ENCODE results near the gene CFAP45. TPM values are rescaled to one million over a fixed set of nuclear protein-coding genes. Genes with fewer than 3 reads are reported as not detected.

CFAP45 gene
- total and polyA plus RNA-seq, 2 donors from 2014 or later = 1.0 to 14.2 TPM

DNA sequence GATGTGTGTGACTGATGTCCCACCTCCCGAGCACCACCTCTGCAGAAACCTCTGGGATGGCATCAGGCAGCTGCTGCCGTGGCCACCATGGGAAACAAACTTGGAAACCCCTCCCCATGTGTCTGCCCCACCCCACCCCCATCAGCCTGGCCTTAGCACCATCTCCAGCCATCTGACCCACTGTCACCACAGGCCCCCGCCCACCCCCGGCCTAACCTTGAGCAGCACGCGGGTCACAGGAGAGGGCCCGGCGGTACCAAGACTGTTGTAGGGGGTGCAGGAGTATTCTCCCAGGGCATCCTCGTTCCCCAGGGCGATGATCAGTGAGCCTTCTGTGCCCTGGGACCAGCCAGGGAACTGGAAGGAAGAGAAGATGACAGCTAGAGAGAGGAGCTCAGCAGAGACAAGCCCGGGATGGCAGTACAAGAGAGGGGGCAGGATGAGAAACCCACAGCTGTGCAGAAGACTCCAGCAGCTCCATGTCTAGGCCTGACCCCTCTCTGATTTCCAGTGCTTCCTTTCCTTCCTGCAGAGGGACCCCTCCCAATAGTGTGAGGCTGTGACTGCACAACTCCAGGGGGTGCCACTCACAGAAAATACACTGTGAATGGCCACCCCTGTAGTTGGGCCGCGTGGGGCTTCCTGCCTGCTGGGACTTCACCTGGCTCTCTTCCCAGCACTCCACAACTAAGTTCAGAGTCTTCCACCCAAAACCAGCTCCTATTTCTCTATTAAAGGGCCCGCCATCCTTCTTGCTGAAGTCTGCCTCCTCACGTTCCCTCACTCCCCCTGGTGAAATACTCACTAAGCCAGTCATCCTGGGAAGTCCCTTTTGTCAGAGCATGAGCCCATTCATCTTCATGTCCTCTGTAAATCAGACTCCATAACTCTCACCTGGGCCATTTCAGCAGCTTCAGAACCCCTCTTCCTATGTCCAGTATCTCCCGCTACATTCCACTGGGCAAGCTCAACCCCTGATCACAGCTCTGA is 32.6 kb upstream of the CFAP45 start:
- Histone ChIP-seq H3K4me3 (ENCODE audit: low read length in 3 of 3) (no peak overlapping the region), H3K4me1 (ENCODE audit: control insufficient read depth in 2 of 3, insufficient read depth in 2 of 3, low read depth in 1 of 3, low read length in 3 of 3) (peaks cover 0 to 4% (median 0%) of the 10 kb centered on the region in 3 donors), H3K27me3 (ENCODE audit: control insufficient read depth, insufficient read depth, low read length) (no peaks in the 10 kb centered on the region), H3K27ac (ENCODE audit: low read depth in 2 of 2, low read length in 2 of 2) (no peak overlapping the region), H3K9me3 (ENCODE audit: control insufficient read depth in 2 of 3, insufficient read depth in 1 of 3, low read length in 3 of 3) (no peaks in the 10 kb centered on the region), H3K36me3 (ENCODE audit: control insufficient read depth in 2 of 3, insufficient read depth in 3 of 3, low read length in 3 of 3) (no peaks in the 10 kb centered on the region), H3K9ac (ENCODE audit: low read length in 3 of 3) (no peak overlapping the region)
- TF ChIP-seq, protein P1, sequence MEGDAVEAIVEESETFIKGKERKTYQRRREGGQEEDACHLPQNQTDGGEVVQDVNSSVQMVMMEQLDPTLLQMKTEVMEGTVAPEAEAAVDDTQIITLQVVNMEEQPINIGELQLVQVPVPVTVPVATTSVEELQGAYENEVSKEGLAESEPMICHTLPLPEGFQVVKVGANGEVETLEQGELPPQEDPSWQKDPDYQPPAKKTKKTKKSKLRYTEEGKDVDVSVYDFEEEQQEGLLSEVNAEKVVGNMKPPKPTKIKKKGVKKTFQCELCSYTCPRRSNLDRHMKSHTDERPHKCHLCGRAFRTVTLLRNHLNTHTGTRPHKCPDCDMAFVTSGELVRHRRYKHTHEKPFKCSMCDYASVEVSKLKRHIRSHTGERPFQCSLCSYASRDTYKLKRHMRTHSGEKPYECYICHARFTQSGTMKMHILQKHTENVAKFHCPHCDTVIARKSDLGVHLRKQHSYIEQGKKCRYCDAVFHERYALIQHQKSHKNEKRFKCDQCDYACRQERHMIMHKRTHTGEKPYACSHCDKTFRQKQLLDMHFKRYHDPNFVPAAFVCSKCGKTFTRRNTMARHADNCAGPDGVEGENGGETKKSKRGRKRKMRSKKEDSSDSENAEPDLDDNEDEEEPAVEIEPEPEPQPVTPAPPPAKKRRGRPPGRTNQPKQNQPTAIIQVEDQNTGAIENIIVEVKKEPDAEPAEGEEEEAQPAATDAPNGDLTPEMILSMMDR (IDR thresholded peaks at IDR 0.05; ENCODE audit: borderline replicate concordance, extremely low read depth, insufficient read depth) = no peak
- intact Hi-C loops (cut with DNase I) = no loop called here
- DNase-seq (peak in 3 of 5 donors; percentile 22 to 61 (median 35)), FAIRE-seq (no peak)

DNA sequence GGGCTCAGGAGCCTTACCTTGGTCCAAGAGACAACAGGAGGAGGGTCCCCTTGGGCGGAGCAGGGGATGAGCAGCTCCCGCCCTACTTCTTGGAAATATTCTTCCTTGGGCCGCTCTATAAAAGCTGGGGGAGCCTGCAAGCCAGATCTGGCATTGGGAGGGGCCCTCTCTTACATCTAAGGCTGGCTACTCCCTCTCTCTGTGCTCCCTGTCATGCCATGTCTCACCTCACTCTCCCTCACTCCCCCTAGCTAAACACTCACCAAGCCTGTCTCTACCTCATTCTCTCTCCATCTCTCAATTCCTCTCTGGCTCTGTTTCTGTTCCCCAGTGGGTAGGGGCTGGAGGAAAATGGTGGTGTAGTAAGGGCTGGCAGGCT is 31.8 kb upstream of the CFAP45 start:
- DNase-seq = no peak
- FAIRE-seq = no peak
- Histone ChIP-seq H3K4me1 (ENCODE audit: control insufficient read depth in 2 of 3, insufficient read depth in 2 of 3, low read depth in 1 of 3, low read length in 3 of 3) (peaks cover 0 to 4% (median 0%) of the 10 kb centered on the region in 3 donors), H3K27me3 (ENCODE audit: control insufficient read depth, insufficient read depth, low read length) (no peaks in the 10 kb centered on the region), H3K9me3 (ENCODE audit: control insufficient read depth in 2 of 3, insufficient read depth in 1 of 3, low read length in 3 of 3) (no peaks in the 10 kb centered on the region), H3K27ac (ENCODE audit: low read depth in 2 of 2, low read length in 2 of 2) (no peak overlapping the region), H3K4me3 (ENCODE audit: low read length in 3 of 3) (no peak overlapping the region), H3K9ac (ENCODE audit: low read length in 3 of 3) (no peak overlapping the region), H3K36me3 (ENCODE audit: control insufficient read depth in 2 of 3, insufficient read depth in 3 of 3, low read length in 3 of 3) (no peaks in the 10 kb centered on the region)
- intact Hi-C loops (cut with DNase I) = no loop called here
- TF ChIP-seq, protein P1 (IDR thresholded peaks at IDR 0.05; ENCODE audit: borderline replicate concordance, extremely low read depth, insufficient read depth) = no peak

DNA sequence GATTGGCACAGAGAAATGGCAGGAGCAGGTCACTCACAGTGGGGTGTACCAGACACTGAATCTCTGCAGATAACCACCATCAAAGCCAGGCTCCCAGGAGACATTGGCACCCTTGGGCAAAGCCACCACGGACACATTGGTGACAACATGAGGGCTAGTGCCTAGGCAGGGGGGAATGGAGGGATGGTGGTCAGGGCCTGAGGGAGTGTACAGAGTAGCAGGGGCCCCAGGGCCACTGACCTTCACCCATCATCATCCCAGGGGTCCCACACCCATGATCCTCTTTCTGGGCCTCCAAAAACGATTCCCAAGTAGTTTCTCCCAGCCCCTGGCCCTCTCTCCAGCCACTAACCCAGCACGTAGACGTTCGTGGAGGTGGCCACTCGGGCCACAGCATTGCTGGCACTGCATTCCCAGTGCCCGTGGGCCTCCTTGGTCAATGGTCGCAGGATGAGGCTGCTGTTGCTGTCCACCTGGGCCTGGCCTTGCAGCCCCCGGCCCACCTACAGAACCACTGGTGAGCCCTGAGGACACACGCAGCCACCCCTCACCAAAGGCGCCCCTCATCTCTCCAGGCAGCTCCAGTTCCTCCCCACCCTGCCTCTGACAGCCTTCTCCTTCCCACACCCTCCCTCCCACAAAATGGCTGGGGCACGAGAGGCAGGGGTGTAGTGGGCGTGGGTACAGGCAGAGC is 31.3 kb upstream of the CFAP45 start:
- peak in 1 of 5 donors; percentile 53 for DNase-seq
- no peaks in the 10 kb centered on the region for H3K36me3 ChIP-seq (ENCODE audit: control insufficient read depth in 2 of 3, insufficient read depth in 3 of 3, low read length in 3 of 3)
- H3K4me1 ChIP-seq (ENCODE audit: control insufficient read depth in 2 of 3, insufficient read depth in 2 of 3, low read depth in 1 of 3, low read length in 3 of 3) = peaks cover 0 to 4% (median 0%) of the 10 kb centered on the region in 3 donors
- H3K4me3 ChIP-seq (ENCODE audit: low read length in 3 of 3) = no peak overlapping the region
- FAIRE-seq = no peak
- H3K27me3 ChIP-seq (ENCODE audit: control insufficient read depth, insufficient read depth, low read length) = no peaks in the 10 kb centered on the region
- H3K9me3 ChIP-seq (ENCODE audit: control insufficient read depth in 2 of 3, insufficient read depth in 1 of 3, low read length in 3 of 3) = no peaks in the 10 kb centered on the region
- intact Hi-C loops (cut with DNase I) = no loop called here
- TF ChIP-seq, protein P1 (IDR thresholded peaks at IDR 0.05; ENCODE audit: borderline replicate concordance, extremely low read depth, insufficient read depth) = no peak
- no peak overlapping the region for H3K9ac ChIP-seq (ENCODE audit: low read length in 3 of 3)
- no peak overlapping the region for H3K27ac ChIP-seq (ENCODE audit: low read depth in 2 of 2, low read length in 2 of 2)

All from kidney (tissue), 14 donors.